Breast epithelium (tissue), 4 donors: ENCODE results near the gene LAMC1. TPM values are rescaled to one million over a fixed set of nuclear protein-coding genes. Genes with fewer than 3 reads are reported as not detected.
A peak's percentile ranks its signal among the peaks of the same experiment; 100 is the strongest.

Experiments
- DNase-seq, 2 donors: peaks; one replicate each; pipeline ENCODE4 v3.0.0-alpha.2; 2019; ENCODE audit warnings: low spot score in 2 of 2
- H3K27ac ChIP-seq, 2 donors: fragments of 200-600 bp; sonication (generic) in 1 of 2; one replicate each; pipeline ENCODE4 v1.5.1; 2016 to 2019; ENCODE audit warnings: mild to moderate bottlenecking in 1 of 2
- H3K27me3 ChIP-seq, 2 donors: fragments of 200-600 bp; sonication (generic) in 1 of 2; one replicate each; pipeline versions ENCODE4 v1.5.1 to v1.6.0; 2017 to 2019; ENCODE audit warnings: control low read depth in 1 of 2, mild to moderate bottlenecking in 1 of 2
- H3K36me3 ChIP-seq: fragments of 200-600 bp; one replicate; pipeline ENCODE4 v1.5.1; 2019
- H3K4me1 ChIP-seq, 2 donors: fragments of 200-600 bp; sonication (generic); one replicate each; pipeline ENCODE4 v1.5.1; 2016 to 2019; ENCODE audit warnings: control low read depth in 1 of 2
- H3K4me3 ChIP-seq, 3 donors: fragments of 200-600 bp; sonication (generic); 1 replicate in 2 of 3; 2 replicates in 1 of 3; pipeline ENCODE4 v1.5.1; 2016 to 2019; ENCODE audit warnings: mild to moderate bottlenecking in 3 of 3, moderate library complexity in 2 of 3
- H3K9me3 ChIP-seq, 2 donors: fragments of 200-600 bp; sonication (generic) in 1 of 2; one replicate each; pipeline ENCODE4 v1.5.1; 2016 to 2019; ENCODE audit warnings: control low read depth in 1 of 2
- CTCF ChIP-seq, 3 donors: fragments of 450-650 bp; IDR thresholded peaks; one replicate each; pipeline ENCODE4 v1.5.1; 2016 to 2017; ENCODE audit warnings: antibody characterized with exemption in 3 of 3, mild to moderate bottlenecking in 3 of 3, moderate library complexity in 3 of 3
- POLR2A ChIP-seq: fragments of 450-650 bp; IDR thresholded peaks from one replicate; pipeline ENCODE4 v1.6.1; 2016; ENCODE audit warnings: antibody characterized with exemption, mild to moderate bottlenecking, moderate library complexity
- POLR2AphosphoS5 ChIP-seq, 3 donors: sonication (generic); formaldehyde crosslinking; IDR thresholded peaks; one replicate each; pipeline ENCODE4 v1.6.1; 2017; ENCODE audit warnings: antibody characterized with exemption in 3 of 3
- intact Hi-C: fragments of 100-400 bp; cut with DNase I; formaldehyde crosslinking; loops from one replicate; pipeline ENCODE4 v1.15.1; 2023; ENCODE audit warnings: low total_unique reads
- total RNA-seq, 3 donors: library from RNA; depleted of rRNA; stranded (reverse); fragments of >200 nt; gene quantifications; one replicate each; pipeline ENCODE4 v1.1.0, GENCODE V29; 2016

Gene LAMC1
- total RNA-seq, 3 donors from 2014 or later, result 125 to 679 (median 249) TPM

GRCh38 chr1:183024317-183025009 is 1.2 kb downstream of the LAMC1 start:
- Histone ChIP-seq H3K27ac (peak overlapping the region; percentile 99 to 100), H3K36me3 (no peaks in the 10 kb centered on the region), H3K4me3 (peak overlapping the region; percentile 83 to 94 (median 94)), H3K27me3 (no peaks in the 10 kb centered on the region), H3K4me1 (peaks cover 0 to 5% of the 10 kb centered on the region in 2 donors), H3K9me3 (no peaks in the 10 kb centered on the region)
- DNase-seq, result no peak
- intact Hi-C loops, result no loop called here
- TF ChIP-seq POLR2A (no peak), POLR2AphosphoS5 (IDR thresholded peaks at IDR 0.05) (no peak), CTCF (IDR thresholded peaks at IDR 0.05) (no peak)

GRCh38 chr1:183025010-183025337 is 1.8 kb downstream of the LAMC1 start:
- DNase-seq, result no peak
- Histone ChIP-seq H3K27me3 (no peaks in the 10 kb centered on the region), H3K4me1 (peaks cover 0 to 5% of the 10 kb centered on the region in 2 donors), H3K36me3 (no peaks in the 10 kb centered on the region), H3K27ac (peak overlapping the region; percentile 99 to 100), H3K9me3 (no peaks in the 10 kb centered on the region), H3K4me3 (peak overlapping the region; percentile 83 to 94 (median 94))
- intact Hi-C loops, result no loop called here
- no peak for TF ChIP-seq POLR2A
- no peak for TF ChIP-seq POLR2AphosphoS5 (IDR thresholded peaks at IDR 0.05)
- no peak for TF ChIP-seq CTCF (IDR thresholded peaks at IDR 0.05)

GRCh38 chr1:183025782-183026774 is 2.9 kb downstream of the LAMC1 start:
- Histone ChIP-seq H3K36me3 (no peaks in the 10 kb centered on the region), H3K4me1 (peaks cover 0 to 9% of the 10 kb centered on the region in 2 donors), H3K9me3 (no peaks in the 10 kb centered on the region), H3K27ac (peak overlapping the region; percentile 21 to 44), H3K4me3 (peak overlapping the region; percentile 83 to 94 (median 94)), H3K27me3 (no peaks in the 10 kb centered on the region)
- intact Hi-C loops, result no loop called here
- no peak for TF ChIP-seq POLR2A
- DNase-seq, result no peak

GRCh38 chr1:183027031-183027430 is 3.8 kb downstream of the LAMC1 start:
- Histone ChIP-seq H3K27ac (peak overlapping the region; percentile 22 to 63), H3K27me3 (no peaks in the 10 kb centered on the region), H3K4me3 (peak overlapping the region in 2 of 3 donors; percentile 83 to 94), H3K36me3 (no peaks in the 10 kb centered on the region), H3K9me3 (no peaks in the 10 kb centered on the region), H3K4me1 (peaks cover 0 to 9% of the 10 kb centered on the region in 2 donors)
- TF ChIP-seq CTCF (IDR thresholded peaks at IDR 0.05), result no peak
- no peak for TF ChIP-seq POLR2AphosphoS5 (IDR thresholded peaks at IDR 0.05)
- TF ChIP-seq POLR2A, result no peak
- intact Hi-C loops, result no loop called here
- DNase-seq, result no peak

GRCh38 chr1:183027791-183028190 is 4.6 kb downstream of the LAMC1 start:
- H3K4me3 ChIP-seq, result peak overlapping the region in 2 of 3 donors; percentile 16 to 94
- H3K27ac ChIP-seq, result peak overlapping the region; percentile 27 to 63
- intact Hi-C loops, result no loop called here
- H3K36me3 ChIP-seq, result no peaks in the 10 kb centered on the region
- H3K9me3 ChIP-seq, result no peaks in the 10 kb centered on the region
- H3K4me1 ChIP-seq, result peaks cover 0 to 9% of the 10 kb centered on the region in 2 donors
- no peak for DNase-seq
- H3K27me3 ChIP-seq, result no peaks in the 10 kb centered on the region
- TF ChIP-seq POLR2A (no peak), POLR2AphosphoS5 (IDR thresholded peaks at IDR 0.05) (no peak), CTCF (IDR thresholded peaks at IDR 0.05) (no peak)
